Activated CD4-positive, alpha-beta T cell treated with anti-CD3 and anti-CD28 coated beads, Interleukin-2, amount 10 ng/mL, durations not matched to agents 7 days and 5 days (primary cell): ENCODE data around the gene TPPP. TPM values are rescaled to one million over a fixed set of nuclear protein-coding genes. Genes with fewer than 3 reads are reported as not detected.
"Not testable (repeated sequence)": the region's sequence is repeated elsewhere in the genome, so short reads cannot be mapped to it uniquely, and the experiment has no call there.

ENCODE experiments used
- CTCF ChIA-PET: fragments of 350-600 bp; sonication (Branson Sonifier 250); formaldehyde crosslinking; loops from one replicate; lab custom pipeline; 2021; ENCODE audit warnings: antibody characterized with exemption; lab: Charles Lee
- POLR2A ChIA-PET: fragments of 350-600 bp; sonication (Branson Sonifier 250); formaldehyde crosslinking; loops from one replicate; lab custom pipeline; 2021; ENCODE audit warnings: antibody characterized with exemption; lab: Charles Lee
- DNase-seq: peaks from one replicate; pipeline ENCODE4 v3.0.0-alpha.2; 2020
- H3K27ac Mint-ChIP-seq: one replicate; pipeline ENCODE4 v1.8.0; 2021; ENCODE audit warnings: mild to moderate bottlenecking, moderate library complexity, mixed read lengths
- H3K27me3 Mint-ChIP-seq: one replicate; pipeline ENCODE4 v1.8.0; 2021; ENCODE audit warnings: mixed read lengths
- H3K36me3 Mint-ChIP-seq: one replicate; pipeline ENCODE4 v1.8.0; 2021; ENCODE audit warnings: low read depth, mixed read lengths
- H3K4me1 Mint-ChIP-seq: one replicate; pipeline ENCODE4 v1.8.0; 2021; ENCODE audit warnings: mixed read lengths
- H3K4me3 Mint-ChIP-seq: one replicate; pipeline ENCODE4 v1.8.0; 2021; ENCODE audit warnings: mild to moderate bottlenecking, moderate library complexity, mixed read lengths
- H3K9me3 Mint-ChIP-seq: one replicate; pipeline ENCODE4 v1.8.0; 2021; ENCODE audit warnings: mixed read lengths
- total RNA-seq, 2 experiments: library from RNA; stranded (reverse); gene quantifications; one replicate each; pipeline ENCODE4 v1.2.3, GENCODE V29; 2021

The TPPP gene
- total RNA-seq, 2 experiments from 2014 or later: 0.02 to 0.05 TPM

GRCh38 chr5:713686-714085 is 20.5 kb upstream of the TPPP start:
- DNase-seq, H3K27ac Mint-ChIP-seq, H3K4me3 Mint-ChIP-seq, H3K36me3 Mint-ChIP-seq, POLR2A ChIA-PET, H3K4me1 Mint-ChIP-seq, CTCF ChIA-PET: not testable (repeated sequence)
- peaks cover 14% of the 10 kb centered on the region for H3K9me3 Mint-ChIP-seq
- peaks cover 21% of the 10 kb centered on the region for H3K27me3 Mint-ChIP-seq

DNA sequence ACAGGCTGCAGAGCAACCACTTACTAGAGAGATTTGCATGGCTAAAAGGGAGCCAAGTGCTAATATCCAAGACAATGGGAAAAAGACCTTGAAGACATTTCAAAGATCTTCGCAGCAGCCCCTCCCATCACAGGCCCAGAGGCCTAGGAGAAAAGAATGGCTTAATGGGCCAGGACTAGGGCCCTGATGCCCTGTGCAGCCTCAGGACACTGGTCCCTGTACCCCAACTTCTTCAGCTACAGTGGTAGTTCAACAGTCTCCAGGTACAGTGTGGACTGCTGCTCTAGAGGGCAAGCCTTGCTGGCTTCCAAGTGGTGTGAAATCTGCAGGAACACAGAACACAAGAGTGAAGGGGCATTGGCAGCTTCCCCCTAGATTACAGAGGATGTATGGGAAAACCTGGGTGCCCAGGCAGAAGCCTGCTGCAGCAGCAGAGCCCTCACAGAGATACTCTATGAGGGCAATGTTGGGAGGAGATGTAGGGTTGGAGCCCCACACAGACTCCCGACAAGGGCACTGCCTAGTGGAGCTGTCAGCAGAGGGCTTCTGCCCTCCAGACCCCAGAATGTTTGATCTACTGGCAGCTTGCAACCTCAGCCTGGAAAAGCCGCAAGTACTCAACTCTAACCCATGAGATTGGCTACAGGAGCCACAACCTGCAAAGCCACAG is 15.8 kb upstream of the TPPP start:
- H3K36me3 Mint-ChIP-seq, H3K4me1 Mint-ChIP-seq, H3K27me3 Mint-ChIP-seq, POLR2A ChIA-PET, H3K4me3 Mint-ChIP-seq, DNase-seq, CTCF ChIA-PET, H3K27ac Mint-ChIP-seq: not testable (repeated sequence)
- peaks cover 11% of the 10 kb centered on the region for H3K9me3 Mint-ChIP-seq

DNA sequence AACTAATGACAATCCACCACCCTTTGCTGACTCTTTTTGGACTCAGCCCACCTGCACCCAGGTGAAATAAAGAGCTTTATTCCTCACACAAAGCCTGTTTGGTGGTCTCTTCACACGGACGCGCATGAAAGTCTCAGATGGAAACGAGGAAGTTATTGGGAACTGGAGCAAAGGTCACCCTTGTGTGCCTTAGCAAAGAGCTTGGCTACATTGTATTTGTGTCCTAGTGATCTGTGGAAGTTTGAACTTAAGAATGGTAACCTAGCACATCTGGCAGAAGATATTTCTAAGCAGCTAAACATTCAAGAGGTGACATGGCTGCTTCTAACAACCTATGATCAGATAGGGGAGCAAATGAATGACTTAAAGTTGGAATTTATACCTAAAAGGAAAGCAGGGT is 15.2 kb upstream of the TPPP start:
- H3K27ac Mint-ChIP-seq, POLR2A ChIA-PET, H3K4me3 Mint-ChIP-seq, H3K27me3 Mint-ChIP-seq, CTCF ChIA-PET, H3K4me1 Mint-ChIP-seq, H3K36me3 Mint-ChIP-seq, DNase-seq: not testable (repeated sequence)
- peaks cover 11% of the 10 kb centered on the region for H3K9me3 Mint-ChIP-seq

DNA sequence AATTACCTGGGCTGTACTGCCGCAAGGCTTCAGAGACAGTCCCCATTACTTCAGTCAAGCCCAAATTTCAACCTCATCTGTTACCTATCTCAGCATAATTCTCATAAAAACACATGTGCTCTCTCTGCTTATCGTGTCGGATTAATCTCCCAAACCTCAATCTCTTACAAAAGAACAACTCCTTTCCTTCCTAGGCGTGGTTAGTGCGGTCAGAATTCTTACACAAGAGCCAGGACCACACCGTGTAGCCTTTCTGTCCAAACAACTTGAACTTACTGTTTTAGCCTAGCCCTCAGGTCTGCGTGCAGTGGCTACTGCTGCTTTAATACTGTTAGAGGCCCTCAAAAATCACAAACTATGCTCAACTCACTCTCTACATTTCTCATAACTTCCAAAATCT is 13.0 kb upstream of the TPPP start:
- H3K4me3 Mint-ChIP-seq, POLR2A ChIA-PET, H3K4me1 Mint-ChIP-seq, H3K27ac Mint-ChIP-seq, DNase-seq, H3K36me3 Mint-ChIP-seq, CTCF ChIA-PET, H3K9me3 Mint-ChIP-seq: not testable (repeated sequence)
- H3K27me3 Mint-ChIP-seq: peaks cover 12% of the 10 kb centered on the region

- CTCF ChIA-PET, DNase-seq, H3K27ac Mint-ChIP-seq, H3K36me3 Mint-ChIP-seq, H3K9me3 Mint-ChIP-seq, H3K4me3 Mint-ChIP-seq, POLR2A ChIA-PET, H3K4me1 Mint-ChIP-seq: not testable (repeated sequence)
- H3K27me3 Mint-ChIP-seq: peaks cover 36% of the 10 kb centered on the region
Measured at GRCh38 chr5:696753-697702, 3.9 kb upstream of the TPPP start.

GRCh38 chr5:696191-696590 is 3.0 kb upstream of the TPPP start:
- POLR2A ChIA-PET, H3K4me3 Mint-ChIP-seq, H3K9me3 Mint-ChIP-seq, H3K36me3 Mint-ChIP-seq, H3K4me1 Mint-ChIP-seq, DNase-seq, CTCF ChIA-PET, H3K27ac Mint-ChIP-seq: not testable (repeated sequence)
- H3K27me3 Mint-ChIP-seq: peaks cover 31% of the 10 kb centered on the region

DNA sequence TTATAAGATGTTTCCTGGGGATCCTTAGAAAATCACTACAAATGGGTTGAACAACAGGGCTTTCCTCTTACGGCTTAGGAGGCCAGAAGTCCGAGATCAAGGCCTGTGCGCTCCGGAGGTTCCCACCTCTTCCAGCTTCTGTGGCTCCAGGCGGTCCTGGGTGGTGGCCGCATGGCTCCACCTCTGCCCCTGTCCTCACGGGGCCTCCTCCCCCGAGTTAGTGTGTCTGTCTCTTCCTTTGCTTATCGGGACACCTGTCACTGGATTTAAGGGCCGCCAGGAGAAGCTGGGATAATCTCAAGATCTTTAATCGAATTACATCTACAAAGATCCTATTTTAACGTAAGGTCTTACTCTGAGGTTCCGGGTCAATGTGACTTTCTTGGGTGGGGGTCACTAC is 2.3 kb upstream of the TPPP start:
- CTCF ChIA-PET, POLR2A ChIA-PET: not testable (repeated sequence)

GRCh38 chr5:694042-694431 is 885 bp upstream of the TPPP start:
- H3K36me3 Mint-ChIP-seq, CTCF ChIA-PET, H3K27ac Mint-ChIP-seq, POLR2A ChIA-PET, DNase-seq, H3K4me1 Mint-ChIP-seq, H3K4me3 Mint-ChIP-seq, H3K9me3 Mint-ChIP-seq: not testable (repeated sequence)
- H3K27me3 Mint-ChIP-seq: peaks cover 19% of the 10 kb centered on the region

More for the DNA sequence above, 2.3 kb upstream of the TPPP start:
- not testable (repeated sequence) for H3K4me3 Mint-ChIP-seq, H3K4me1 Mint-ChIP-seq, H3K9me3 Mint-ChIP-seq, DNase-seq, H3K36me3 Mint-ChIP-seq, H3K27ac Mint-ChIP-seq
- H3K27me3 Mint-ChIP-seq: peaks cover 27% of the 10 kb centered on the region

GRCh38 chr5:692529-693041 is 567 bp downstream of the TPPP start:
- H3K9me3 Mint-ChIP-seq, H3K27ac Mint-ChIP-seq, H3K4me3 Mint-ChIP-seq, H3K4me1 Mint-ChIP-seq, POLR2A ChIA-PET, CTCF ChIA-PET, H3K36me3 Mint-ChIP-seq, DNase-seq, H3K27me3 Mint-ChIP-seq: not testable (repeated sequence)

DNA sequence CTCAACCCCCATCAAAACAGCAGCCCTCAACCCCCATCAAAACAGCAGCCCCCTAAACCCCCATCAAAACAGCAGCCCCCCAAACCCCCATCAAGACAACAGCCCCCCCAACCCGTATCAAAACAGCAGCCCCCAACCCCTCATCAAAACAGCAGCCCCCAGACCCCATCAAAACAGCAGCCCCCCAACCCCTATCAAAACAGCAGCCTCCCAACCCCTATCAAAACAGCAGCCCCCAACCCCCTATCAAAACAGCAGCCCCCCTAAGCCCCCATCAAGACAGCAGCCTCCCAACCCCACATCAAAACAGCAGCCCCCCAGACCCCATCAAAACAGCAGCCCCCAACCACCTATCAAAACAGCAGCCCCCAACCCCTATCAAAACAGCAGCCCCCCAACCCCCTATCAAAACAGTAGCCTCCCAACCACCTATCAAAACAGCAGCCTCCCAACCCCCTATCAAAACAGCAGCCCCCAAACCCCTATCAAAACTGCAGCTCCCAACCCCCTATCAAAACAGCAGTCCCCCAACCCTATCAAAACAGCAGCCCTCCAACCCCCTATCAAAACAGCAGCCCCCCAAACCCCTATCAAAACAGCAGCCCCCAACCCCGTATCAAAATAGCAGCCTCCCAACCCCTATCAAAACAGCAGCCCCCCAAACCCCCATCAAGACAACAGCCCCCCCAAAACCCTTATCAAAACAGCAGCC is 1.2 kb downstream of the TPPP start:
- Mint-ChIP-seq H3K27ac (no peak overlapping the region), H3K27me3 (peaks cover 3% of the 10 kb centered on the region), H3K9me3 (no peaks in the 10 kb centered on the region), H3K36me3 (no peaks in the 10 kb centered on the region), H3K4me1 (no peaks in the 10 kb centered on the region), H3K4me3 (no peak overlapping the region)
- ChIA-PET POLR2A (no interaction called here), CTCF (no interaction called here)
- no peak for DNase-seq

DNA sequence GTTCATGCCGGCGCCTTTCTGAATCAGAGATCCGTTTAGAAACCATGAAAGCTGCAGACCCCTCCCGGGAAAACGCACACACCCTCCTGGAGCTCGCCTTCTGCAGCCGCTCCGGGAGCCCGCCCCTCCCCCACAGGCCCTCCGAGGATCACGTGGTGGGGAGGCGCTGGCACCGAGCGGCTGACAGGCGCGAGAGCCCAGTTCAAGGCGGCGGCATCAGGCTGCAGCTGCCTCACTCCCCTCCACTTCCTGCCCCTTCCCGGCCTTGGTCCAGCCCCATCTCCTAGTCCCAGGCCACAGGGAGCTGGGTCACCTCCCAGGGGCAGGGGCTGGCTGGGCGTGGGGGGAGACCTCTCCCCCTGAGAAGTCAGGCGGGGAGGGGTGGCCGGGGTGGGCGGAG is 2.1 kb downstream of the TPPP start:
- DNase-seq, H3K27ac Mint-ChIP-seq, H3K9me3 Mint-ChIP-seq, H3K27me3 Mint-ChIP-seq, POLR2A ChIA-PET, CTCF ChIA-PET, H3K4me1 Mint-ChIP-seq, H3K4me3 Mint-ChIP-seq, H3K36me3 Mint-ChIP-seq: not testable (repeated sequence)

DNA sequence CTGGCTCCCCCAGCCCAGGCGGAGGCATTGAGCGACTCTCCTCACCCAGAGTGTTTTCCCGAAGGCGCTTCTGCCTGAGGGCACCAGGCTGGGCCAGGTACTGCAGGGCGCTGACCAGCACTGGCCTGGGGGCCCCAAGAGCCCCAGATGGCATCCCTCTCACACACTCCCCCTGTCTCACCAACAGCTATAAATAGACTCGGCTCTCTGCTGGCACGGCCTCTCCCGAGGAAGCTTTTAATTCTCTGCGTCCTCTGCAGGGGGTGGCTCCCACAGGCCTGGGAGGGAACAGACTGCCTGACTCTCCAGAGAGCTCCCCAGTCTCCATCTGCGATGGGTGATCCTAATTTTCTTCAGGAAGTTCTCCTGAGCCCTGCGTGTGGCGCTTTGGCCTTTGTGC is 2.9 kb downstream of the TPPP start:
- POLR2A ChIA-PET, H3K4me1 Mint-ChIP-seq, H3K27me3 Mint-ChIP-seq, CTCF ChIA-PET, DNase-seq, H3K9me3 Mint-ChIP-seq, H3K36me3 Mint-ChIP-seq, H3K27ac Mint-ChIP-seq, H3K4me3 Mint-ChIP-seq: not testable (repeated sequence)
